ENCODE results near the gene GSG1L.

DNA sequence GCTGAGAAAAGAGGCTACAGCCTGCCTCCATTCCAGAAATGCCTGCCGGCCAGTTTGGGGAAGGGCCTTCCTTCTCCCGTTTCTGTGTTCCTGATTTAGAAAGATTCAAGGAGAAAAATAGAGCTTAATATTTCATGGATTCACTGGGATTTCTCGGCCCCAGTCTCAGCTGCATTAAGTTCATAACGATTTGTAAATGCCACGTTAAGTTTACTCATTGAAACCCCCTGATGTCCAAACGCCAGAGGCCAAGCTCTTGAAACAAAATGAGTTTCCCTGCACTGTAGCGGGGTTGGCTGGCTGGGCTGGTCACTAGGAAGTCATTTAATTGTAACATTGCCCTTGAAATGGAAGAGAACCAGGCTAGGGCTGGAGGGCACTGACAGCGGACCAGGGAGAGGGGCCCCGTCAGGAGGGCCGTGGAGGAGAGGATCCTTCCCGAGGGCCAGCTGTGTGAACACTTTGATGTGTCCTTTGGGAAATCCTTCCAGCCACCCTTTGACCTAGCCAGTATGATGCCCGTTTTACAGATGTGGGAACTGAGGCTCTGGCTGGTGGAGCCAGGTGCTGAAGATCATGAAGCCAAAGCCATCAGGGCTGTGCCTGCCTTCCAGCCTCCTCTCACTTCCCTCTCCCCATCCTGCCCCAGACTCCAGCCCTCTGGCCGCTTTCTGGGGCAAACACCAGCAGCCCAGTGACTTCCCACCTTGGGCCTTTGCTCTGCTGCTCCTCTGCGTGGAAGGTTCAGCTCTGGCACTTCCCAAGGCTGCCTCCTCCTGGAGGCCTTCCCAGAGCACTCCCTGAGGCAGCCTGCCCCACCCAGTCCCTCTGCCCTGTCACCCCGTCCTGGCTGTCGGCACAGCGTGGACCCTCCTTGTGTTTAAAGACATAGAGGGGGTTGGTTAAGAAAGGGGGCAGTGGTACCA, 293.0 kb downstream of the GSG1L start:
- TF ChIP-seq, protein P1, sequence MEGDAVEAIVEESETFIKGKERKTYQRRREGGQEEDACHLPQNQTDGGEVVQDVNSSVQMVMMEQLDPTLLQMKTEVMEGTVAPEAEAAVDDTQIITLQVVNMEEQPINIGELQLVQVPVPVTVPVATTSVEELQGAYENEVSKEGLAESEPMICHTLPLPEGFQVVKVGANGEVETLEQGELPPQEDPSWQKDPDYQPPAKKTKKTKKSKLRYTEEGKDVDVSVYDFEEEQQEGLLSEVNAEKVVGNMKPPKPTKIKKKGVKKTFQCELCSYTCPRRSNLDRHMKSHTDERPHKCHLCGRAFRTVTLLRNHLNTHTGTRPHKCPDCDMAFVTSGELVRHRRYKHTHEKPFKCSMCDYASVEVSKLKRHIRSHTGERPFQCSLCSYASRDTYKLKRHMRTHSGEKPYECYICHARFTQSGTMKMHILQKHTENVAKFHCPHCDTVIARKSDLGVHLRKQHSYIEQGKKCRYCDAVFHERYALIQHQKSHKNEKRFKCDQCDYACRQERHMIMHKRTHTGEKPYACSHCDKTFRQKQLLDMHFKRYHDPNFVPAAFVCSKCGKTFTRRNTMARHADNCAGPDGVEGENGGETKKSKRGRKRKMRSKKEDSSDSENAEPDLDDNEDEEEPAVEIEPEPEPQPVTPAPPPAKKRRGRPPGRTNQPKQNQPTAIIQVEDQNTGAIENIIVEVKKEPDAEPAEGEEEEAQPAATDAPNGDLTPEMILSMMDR (conservative IDR thresholded peaks at IDR 0.05) = no peak
- TF ChIP-seq EZH2 (IDR thresholded peaks at IDR 0.05; ENCODE audit: low read depth) = no peak

Measured in PC-9 (cell line).